ENCODE data around the gene VPS41.
A peak's percentile ranks its signal among the peaks of the same experiment; 100 is the strongest.

The VPS41 gene

GRCh38 chr7:38798552-38799267, 110.3 kb downstream of the VPS41 start:
- DNase-seq: no peak

- peak; percentile 38 for DNase-seq
Measured at GRCh38 chr7:38796626-38797501, 112.1 kb downstream of the VPS41 start.

DNA sequence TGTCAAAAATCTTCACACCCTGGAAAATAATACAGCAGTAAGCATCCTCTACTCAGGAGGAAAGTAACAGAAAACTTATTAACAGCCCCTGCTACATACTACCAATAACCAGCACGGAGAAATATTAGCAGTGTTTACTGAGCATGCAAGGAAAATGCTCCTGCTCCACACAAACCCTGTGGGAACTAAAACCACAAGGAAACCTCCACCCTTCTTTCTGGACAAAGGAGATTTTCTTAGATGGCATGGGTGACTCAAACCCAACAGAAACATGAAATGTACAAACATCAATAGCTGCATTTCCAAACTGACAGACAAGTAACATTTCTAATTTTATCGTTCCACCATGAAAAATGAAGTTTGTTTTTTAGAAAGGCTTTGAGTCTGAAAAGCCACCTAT, 113.4 kb downstream of the VPS41 start:
- DNase-seq: no peak

- no peak for DNase-seq
Measured at GRCh38 chr7:38781991-38782390, 127.0 kb downstream of the VPS41 start.

- no peak for DNase-seq
Measured at GRCh38 chr7:38777609-38778008, 131.4 kb downstream of the VPS41 start.

GRCh38 chr7:38775506-38776175, 133.3 kb downstream of the VPS41 start:
- DNase-seq: peak; percentile 75

GRCh38 chr7:38773430-38773829, 135.6 kb downstream of the VPS41 start:
- no peak for DNase-seq

DNA sequence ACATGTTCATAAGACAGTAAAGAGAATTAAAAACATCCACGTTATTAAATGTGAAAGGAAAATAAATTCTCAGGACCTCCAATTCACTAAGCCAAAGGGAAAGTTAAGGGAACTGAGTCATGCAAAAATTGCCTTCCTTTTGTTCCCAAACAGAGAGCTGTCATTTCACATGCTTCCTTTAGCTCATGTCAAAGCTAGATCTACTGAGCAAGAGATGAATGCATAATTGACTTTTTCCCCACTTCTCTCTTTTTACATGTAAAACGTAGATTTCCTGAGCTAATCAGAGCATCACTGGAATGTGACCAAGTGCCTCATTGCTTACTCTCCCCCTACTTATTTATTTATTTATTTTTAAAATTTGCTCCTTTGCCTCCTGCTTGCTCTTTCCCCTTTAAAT, 148.8 kb downstream of the VPS41 start:
- DNase-seq: no peak

DNA sequence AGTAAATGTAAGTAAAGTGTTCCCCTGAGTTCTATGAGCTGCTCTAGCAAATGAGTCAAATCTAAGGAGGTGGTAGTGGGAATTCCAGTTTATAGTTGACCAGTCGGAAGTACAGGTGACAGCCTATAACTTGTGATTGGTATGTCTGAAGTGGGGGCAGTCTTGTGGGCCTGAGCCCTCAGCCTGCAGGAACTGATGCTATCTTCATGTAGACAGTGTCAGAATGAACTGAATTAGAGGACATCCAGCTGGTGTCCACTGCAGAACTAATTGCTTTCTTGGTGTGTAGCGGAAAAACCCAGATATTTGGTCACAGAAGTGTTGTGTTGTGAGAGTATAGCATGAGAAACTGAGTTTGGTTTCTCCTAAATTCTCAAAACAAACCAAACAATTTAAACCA, 150.0 kb downstream of the VPS41 start:
- DNase-seq: no peak

GRCh38 chr7:38757931-38758330, 151.1 kb downstream of the VPS41 start:
- DNase-seq: no peak

DNA sequence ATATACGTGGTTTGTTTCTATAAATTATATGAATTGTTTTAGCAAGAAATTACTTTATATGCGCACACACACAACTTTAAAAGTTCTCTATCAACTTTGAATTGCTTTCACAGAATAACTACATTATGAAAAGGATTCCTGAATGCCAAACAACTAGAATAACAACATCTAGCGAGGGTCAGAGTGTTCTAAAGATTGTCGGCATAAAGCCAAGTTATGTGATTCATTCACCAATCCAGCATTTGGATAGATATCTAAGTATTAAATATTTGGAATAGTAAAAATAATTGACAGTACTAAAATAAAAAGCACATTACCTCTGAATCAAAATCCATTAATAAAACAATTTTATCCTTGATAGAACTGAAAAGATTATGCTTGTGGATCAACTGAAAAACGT, 152.5 kb downstream of the VPS41 start:
- DNase-seq: no peak

- DNase-seq: no peak
Measured at GRCh38 chr7:38753347-38753746, 155.6 kb downstream of the VPS41 start.

DNA sequence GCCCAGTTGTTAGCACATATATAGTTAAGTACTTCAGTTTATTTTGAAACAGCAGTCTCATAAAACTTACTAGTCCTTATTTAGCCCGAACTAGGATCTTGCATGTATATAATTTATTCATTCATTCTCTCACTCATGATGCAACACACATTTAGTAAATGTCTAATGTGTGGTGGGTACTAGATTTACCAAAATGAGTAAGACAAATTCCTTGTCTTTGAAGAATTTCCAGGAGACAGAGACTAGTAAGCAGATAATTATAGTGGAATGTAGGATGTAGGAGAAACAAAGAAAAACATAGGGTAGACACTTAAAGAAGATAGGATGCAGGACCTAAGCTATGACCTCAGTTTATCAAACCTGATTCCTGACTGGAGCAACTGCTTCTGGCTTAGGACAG, 157.6 kb downstream of the VPS41 start:
- no peak for DNase-seq

DNA sequence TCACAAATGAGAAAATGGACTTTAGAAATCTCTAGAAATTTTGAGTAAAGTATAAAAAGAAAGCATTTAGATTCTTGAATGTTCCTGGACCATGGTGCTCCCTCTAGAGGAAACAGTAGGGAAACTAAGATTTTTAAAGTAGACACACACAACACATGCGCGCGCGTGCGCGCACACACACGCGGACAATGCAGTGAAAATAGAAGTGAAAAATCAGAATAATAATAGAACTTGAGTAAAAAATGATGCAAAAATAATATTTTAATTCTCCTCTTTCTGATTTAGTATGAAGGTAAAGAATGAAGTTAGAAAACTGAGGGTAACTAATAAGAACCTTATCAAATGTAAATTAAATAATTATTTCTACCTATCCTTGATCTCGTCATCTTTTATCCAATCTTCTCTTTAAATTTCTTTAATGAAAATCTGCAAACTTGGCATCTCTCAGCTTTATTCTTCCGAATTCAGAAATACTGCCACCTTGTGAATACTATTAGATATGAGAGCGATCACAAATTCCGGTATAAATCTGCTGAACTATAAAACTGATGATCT, 160.9 kb downstream of the VPS41 start:
- no peak for DNase-seq

DNA sequence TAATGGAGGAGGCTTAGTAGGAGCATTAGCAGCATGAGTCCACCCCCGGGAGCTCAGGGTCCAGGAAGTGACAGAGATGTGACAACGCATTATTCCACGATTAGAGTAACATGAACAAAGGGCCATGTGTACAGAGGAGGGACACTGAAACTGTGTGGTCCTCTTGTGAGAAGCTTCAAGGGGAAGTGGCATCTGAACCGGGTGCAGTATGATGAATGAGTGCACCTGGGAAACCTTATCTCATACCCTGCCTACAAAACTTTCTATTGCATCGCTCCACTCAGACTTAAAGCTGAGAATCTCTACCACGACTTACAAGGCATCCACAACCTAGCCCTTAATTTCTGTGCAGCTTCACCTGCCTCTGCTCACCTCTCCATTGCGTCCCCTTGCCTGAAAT, 162.6 kb downstream of the VPS41 start:
- no peak for DNase-seq

DNA sequence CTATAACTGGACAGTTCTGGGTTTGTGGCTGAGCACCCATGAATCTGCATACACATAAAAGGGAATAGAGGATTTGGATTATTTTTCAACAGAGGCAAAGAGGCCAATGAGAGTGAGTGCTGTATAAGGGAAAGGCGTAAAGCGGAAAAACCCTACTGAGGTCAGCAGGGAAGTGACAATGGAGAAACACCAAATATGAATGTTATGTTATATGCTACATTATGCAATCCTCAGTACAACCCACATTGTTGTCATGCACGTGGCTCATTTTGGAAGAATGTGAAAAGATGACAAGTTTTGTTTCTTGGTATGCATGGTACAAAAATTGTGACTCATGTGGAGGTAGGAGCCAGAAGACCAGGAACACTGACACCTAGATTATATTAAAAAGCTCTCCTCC, 164.2 kb downstream of the VPS41 start:
- DNase-seq: no peak

DNA sequence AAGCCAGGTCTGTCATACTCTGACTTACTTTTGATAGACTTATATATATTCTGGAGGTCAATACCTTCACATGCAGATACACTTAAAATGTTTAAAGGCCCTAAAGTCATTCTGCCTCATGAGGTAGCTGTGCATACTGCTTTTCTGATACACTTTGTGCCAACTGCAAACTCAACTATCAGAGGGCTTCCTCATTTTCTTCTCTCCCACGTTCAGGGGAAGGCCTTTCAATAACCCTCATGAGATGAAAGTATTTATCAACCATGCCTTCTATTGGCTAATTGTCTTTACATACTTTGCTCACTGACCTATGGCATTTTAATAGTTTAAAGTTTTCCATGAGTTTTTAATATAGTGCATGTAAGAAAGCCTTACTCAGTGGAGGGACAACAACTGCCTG, 165.1 kb downstream of the VPS41 start:
- no peak for DNase-seq

GRCh38 chr7:38740041-38740440, 168.9 kb downstream of the VPS41 start:
- DNase-seq: no peak

DNA sequence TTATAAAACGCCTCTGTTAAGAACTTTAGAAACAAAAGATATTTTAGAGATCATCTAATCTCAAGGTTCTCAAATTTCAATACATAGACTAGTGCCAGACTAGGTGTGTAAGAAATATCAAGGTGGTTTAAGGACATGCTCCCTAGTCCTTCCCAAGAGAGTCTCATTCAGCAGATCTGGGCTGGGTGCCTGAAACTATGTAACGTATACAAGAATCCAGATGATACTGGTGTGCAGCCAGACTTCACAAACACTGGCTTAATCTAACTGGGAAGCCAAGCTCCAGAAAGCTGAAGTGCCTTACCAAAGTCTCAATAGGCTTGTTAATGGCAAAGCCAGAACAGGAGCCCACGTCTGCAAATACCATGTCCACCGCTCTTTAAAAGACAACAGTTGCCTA, 172.9 kb downstream of the VPS41 start:
- peak; percentile 53 for DNase-seq

DNA sequence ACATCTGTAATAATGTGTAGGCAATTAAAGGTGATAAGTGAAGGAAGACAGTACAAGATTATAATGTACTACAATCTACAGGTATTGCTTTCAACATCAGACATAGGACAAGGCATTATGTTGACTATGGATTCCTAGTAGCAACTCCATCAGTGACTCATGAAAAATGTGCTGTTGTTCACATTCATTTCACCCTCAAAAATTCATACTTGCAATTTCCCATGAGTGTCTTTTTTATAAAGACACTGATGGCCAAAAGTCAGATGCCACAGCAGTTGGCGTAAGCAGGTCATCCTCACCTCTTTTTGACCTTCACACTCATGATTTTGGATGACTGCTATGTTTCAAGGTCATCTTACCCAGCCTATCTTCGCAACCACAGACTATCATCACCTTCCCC, 177.8 kb downstream of the VPS41 start:
- no peak for DNase-seq

- DNase-seq: no peak
Measured at GRCh38 chr7:38728145-38728544, 180.8 kb downstream of the VPS41 start.

- DNase-seq: no peak
Measured at GRCh38 chr7:38727184-38727940, 181.6 kb downstream of the VPS41 start.

DNA sequence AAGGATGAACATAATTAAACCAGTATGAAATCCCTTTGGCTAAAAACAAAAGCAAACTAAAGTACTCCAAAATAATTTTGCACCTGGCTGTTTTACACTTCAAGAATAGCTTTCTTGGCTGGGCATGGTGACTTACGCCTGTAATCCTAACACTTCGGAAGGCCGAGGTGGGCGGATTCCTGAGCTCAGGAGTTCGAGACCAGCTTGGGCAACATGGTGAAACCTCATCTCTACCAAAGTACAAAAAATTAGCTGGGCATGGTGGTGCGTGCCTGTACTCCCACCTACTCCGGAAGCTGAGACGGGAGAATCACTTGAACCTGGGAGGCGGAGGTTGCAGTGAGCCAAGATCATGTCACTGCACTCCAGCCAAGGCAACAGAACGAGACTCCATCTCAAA, 185.7 kb downstream of the VPS41 start:
- DNase-seq: no peak

All from NCI-H2029 (cell line).